Stomach (tissue), 4 donors: Measurements from ENCODE around the gene FXR2.

Experiments
- CTCF ChIP-seq, 7 experiments: fragments of 450-650 bp in 4 of 7; fragments of 200-600 bp in 3 of 7; sonication (generic) in 3 of 7; IDR thresholded peaks; one replicate each; pipeline ENCODE4 v1.5.1; 2016 to 2019; ENCODE audit warnings: antibody characterized with exemption in 7 of 7, control low read depth in 2 of 7, mild to moderate bottlenecking in 1 of 7
- EP300 ChIP-seq: sonication (generic); formaldehyde crosslinking; IDR thresholded peaks from one replicate; pipeline ENCODE4 v1.6.1; 2017; ENCODE audit warnings: antibody characterized with exemption

- TF ChIP-seq CTCF (IDR thresholded peaks at IDR 0.05) (no peak), EP300 (no peak)
These were observed 35.9 kb upstream of the FXR2 start, which contains the start of gene ATP1B2 for GRCh38 chr17:7650509-7651096.
